NOMO-1 treated with DMSO at 0.1 percent for 48 hours (cell line): Measurements from ENCODE around the gene PLK5.

ENCODE experiments used
- DNase-seq: peaks from one replicate; lab custom pipeline; 2025; ENCODE audit not compliant: unreplicated experiment; lab: John Stamatoyannopoulos, UW

PLK5 gene

DNA sequence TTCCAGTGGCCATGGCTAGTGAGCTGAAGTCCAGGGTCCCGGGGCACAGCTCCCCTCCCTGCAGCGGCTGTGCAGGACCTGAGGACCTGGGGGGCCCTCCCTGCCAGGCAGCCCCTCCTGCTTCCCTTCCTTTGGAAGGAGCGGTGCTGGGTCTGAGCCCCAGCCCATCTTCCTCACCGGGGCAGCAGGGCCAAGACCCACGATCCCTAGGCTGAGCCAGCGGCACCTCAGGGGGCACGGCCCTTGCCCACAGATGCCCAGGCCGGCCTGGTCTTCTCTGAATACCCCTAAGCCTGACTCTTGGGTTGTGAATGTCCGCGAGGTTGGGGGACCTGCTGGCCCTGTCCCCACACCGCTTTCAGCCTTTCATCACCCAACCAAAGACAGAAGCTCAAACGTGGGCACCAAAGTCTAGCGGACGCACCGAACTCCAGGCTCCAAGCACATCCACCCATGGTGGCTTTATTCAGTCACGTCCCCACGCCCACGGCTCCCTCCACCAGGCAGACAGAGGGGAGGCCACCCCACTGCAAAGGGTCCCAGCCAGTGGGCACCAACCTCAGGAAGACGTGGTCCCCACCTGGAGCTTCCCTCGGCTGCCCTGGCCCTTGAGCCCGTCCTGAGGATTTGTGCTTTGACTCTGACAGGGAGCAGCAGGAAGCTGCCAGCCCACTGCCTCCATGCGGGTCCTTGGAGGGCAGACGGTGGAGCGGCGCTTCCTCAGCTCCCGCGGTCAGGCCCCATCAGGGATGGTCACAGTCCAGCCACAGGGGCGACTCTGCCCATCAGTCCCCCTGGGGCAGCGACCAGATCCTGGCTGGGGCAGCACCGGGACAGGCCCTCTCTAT, 52.6 kb downstream of the PLK5 start:
- DNase-seq = no peak

GRCh38 chr19:1577090-1577928, 53.4 kb downstream of the PLK5 start:
- DNase-seq = no peak

DNA sequence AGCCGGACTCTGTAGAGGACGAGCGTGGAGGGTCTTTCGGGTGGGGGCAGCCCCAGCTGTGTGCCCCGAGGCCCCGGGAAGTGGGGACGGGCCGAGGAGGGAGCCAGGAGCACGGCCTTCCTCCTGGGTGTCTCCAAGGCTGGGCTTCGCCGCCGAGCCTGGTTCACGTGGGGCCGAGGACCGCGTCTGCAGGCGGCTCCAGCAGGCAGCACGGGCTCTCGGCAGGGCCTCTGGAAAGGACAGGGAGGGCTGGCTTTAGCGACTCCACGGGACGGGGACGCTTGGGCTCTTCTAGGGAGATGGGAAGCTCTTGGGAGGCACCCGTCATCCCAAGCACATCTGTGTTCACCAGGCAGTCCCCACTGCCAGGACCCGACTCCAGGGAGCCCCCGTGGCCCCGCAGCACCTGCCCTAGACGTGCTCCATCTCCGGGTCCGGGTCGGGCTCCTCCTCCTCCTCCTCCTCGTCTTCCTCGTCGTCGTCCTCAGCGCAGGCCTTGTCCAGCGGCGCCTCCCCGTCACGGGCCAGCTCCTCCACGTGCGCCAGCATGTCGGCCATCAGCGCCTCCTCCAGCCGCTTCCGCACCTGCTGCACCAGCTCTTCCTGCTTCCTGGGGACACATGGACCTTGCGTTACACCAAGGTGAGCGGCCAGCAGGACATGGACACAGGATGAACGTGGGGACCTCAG, 54.2 kb downstream of the PLK5 start:
- DNase-seq = no peak

DNA sequence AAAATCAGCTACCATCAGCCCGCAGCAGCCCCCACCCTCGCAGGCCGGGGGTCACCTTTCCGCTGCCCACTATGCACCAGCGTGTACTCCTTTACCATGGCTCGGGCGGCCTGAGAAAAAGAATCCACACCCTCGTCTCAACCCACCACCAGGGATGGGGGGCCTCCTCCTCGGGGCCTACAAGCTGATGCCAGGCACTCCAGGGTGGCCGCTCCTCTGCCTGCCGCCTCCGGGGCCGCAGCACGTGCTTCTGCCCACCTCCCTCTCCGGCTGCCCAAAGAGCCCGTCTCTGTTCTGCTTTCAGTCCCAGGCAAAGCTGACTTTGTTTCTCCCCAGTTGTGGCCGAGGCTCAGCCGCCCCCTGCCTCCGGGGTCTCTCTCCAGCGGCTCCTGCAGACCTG, 55.3 kb downstream of the PLK5 start:
- DNase-seq = no peak

DNA sequence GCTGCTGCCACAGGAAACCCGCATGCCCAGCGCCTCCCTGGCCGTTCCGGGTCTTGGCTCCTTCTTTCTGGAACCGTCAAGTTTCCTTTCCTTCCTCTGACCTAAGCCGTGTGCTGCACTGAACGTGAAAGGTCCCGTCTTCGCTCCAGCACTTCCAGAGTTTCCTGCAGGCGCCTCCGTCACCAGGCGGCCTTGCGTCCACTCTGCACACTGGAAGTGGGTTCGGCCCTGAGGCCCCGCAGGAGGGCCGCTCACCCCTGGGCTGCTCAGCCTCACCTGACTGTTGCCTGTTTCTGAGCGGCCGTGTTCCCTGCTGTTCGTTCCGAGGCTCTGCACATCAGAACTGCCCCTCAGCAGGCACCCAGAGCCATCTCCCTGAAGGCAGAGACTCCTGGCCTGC, 56.5 kb downstream of the PLK5 start:
- no peak for DNase-seq

DNA sequence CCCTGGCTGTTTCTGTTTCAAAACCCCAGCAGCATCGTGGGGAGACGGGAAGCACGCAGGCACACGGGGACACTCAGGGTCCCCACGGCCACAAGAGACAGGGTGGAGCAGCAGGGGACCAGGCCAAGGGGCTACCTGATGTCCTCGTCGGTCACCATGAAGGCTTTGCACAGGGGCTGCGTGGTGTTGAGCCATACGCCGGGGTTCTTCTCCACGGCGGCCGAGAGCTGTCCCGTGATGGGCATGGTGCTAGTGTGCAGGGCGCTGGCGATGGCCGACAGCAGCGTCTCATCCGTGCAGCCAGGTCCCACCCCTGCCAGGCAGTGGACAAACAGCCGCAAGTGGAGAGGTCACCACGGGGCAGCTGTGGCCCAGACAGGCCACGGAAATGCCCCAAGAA, 57.1 kb downstream of the PLK5 start:
- no peak for DNase-seq

GRCh38 chr19:1582201-1582600, 58.3 kb downstream of the PLK5 start:
- no peak for DNase-seq

DNA sequence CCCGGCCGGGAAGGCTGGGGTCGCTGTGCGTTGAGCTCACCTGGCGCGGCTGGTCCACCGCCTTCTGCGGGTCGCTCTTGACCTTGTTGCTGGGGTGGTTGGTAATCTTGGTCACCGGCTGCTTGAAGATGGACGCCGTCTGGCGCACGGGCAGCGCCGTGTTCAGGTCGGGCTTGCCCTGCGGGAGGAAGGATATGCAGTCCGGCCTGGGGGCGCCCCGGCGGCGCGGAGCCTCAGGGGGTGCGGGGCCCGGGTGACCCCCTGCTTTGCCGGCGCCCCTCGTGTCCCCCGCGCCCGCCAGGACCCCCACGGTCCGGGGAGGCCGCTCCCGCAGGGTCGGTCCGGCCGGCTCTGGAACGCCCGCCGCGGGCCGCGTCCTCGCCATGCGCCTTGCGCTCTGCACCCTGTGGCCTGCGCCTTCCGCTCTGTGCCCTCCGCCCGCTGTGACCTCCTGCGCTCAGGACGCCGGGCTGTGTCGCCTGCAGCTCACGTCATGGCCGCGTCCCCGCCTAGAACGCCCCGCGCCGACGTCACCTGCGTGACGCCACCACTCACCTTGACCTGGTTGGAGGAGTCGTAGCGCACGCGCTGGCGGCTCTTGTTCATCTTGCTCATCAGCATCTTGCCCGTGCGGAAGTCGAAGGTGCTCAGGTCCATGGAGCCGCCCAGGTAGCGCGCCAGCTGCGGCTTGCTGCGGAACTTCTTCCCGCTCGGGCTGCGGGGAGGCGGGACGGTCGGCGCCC, 60.8 kb downstream of the PLK5 start:
- no peak for DNase-seq

- DNase-seq = no peak
Measured at GRCh38 chr19:1585243-1585580, 61.3 kb downstream of the PLK5 start.
